ENCODE measurements around the gene ARHGAP42.

The ARHGAP42 gene

GRCh38 chr11:100932474-100933100 is 245.5 kb downstream of the ARHGAP42 start:
- no peak for DNase-seq

GRCh38 chr11:100936781-100937180 is 249.7 kb downstream of the ARHGAP42 start:
- no peak for DNase-seq

- no peak for DNase-seq
These were observed 252.5 kb downstream of the ARHGAP42 start for GRCh38 chr11:100939571-100939970.

GRCh38 chr11:100940111-100940510 is 253.0 kb downstream of the ARHGAP42 start:
- DNase-seq, result no peak

- peak; percentile 69 for DNase-seq
These were observed 253.9 kb downstream of the ARHGAP42 start for GRCh38 chr11:100941033-100941432.

- no peak for DNase-seq
These were observed 254.9 kb downstream of the ARHGAP42 start for GRCh38 chr11:100942016-100942415.

GRCh38 chr11:100948936-100949335 is 261.8 kb downstream of the ARHGAP42 start:
- no peak for DNase-seq

GRCh38 chr11:100949443-100949842 is 262.4 kb downstream of the ARHGAP42 start:
- no peak for DNase-seq

- DNase-seq, result no peak
These were observed 268.2 kb downstream of the ARHGAP42 start for GRCh38 chr11:100955318-100955717.

GRCh38 chr11:100956351-100956750 is 269.3 kb downstream of the ARHGAP42 start:
- no peak for DNase-seq

- DNase-seq, result no peak
These were observed 270.4 kb downstream of the ARHGAP42 start for GRCh38 chr11:100957499-100957898.

- no peak for DNase-seq
These were observed 274.5 kb downstream of the ARHGAP42 start for GRCh38 chr11:100961633-100962032.

GRCh38 chr11:100963375-100963774 is 276.3 kb downstream of the ARHGAP42 start:
- no peak for DNase-seq

- no peak for DNase-seq
These were observed 277.3 kb downstream of the ARHGAP42 start for GRCh38 chr11:100964435-100964834.

GRCh38 chr11:100965346-100965745 is 278.3 kb downstream of the ARHGAP42 start:
- DNase-seq, result no peak

GRCh38 chr11:100966366-100966765 is 279.3 kb downstream of the ARHGAP42 start:
- no peak for DNase-seq

GRCh38 chr11:100969008-100969407 is 281.9 kb downstream of the ARHGAP42 start:
- DNase-seq, result no peak

GRCh38 chr11:100970283-100971164 is 283.4 kb downstream of the ARHGAP42 start:
- no peak for DNase-seq

- no peak for DNase-seq
These were observed 285.0 kb downstream of the ARHGAP42 start for GRCh38 chr11:100972046-100972445.

GRCh38 chr11:100978442-100978841 is 291.4 kb downstream of the ARHGAP42 start:
- no peak for DNase-seq

GRCh38 chr11:100978939-100979338 is 291.9 kb downstream of the ARHGAP42 start:
- DNase-seq, result no peak

GRCh38 chr11:100980156-100980555 is 293.1 kb downstream of the ARHGAP42 start:
- no peak for DNase-seq

GRCh38 chr11:100981196-100981824 is 294.2 kb downstream of the ARHGAP42 start:
- DNase-seq, result no peak

GRCh38 chr11:100984668-100985067 is 297.6 kb downstream of the ARHGAP42 start:
- DNase-seq, result no peak

Measured in islet precursor cell (in vitro differentiated cells).